Renal cortex interstitium (tissue), 11 donors: Measurements from ENCODE around the gene ELMO3. TPM values are rescaled to one million over a fixed set of nuclear protein-coding genes. Genes with fewer than 3 reads are reported as not detected.

Experiments used
- DNase-seq, 11 donors: peaks; one replicate each; pipeline ENCODE4 v3.0.0-alpha.2; 2013; ENCODE audit warnings: low read depth in 9 of 11, low spot score in 4 of 11; ENCODE audit errors: extremely low read depth in 1 of 11
- polyA plus RNA-seq, 3 donors: library from polyadenylated mRNA; unstranded; fragments of 120-200 nt; gene quantifications; one replicate each; pipeline ENCODE4 v1.2.1, GENCODE V29; 2013; ENCODE audit not compliant: insufficient read length in 3 of 3

Gene ELMO3
- polyA plus RNA-seq, 3 donors, result 3.6 to 6.5 (median 5.6) TPM

GRCh38 chr16:67161595-67162058, 37.3 kb upstream of the ELMO3 start:
- DNase-seq, result no peak

GRCh38 chr16:67162506-67163163, 36.3 kb upstream of the ELMO3 start:
- DNase-seq, result no peak

- DNase-seq, result no peak
Observed at GRCh38 chr16:67163164-67163998, 35.5 kb upstream of the ELMO3 start.

- no peak for DNase-seq
Observed at GRCh38 chr16:67163999-67164558, 34.9 kb upstream of the ELMO3 start.

GRCh38 chr16:67164599-67165061, 34.3 kb upstream of the ELMO3 start, which contains the start of gene HSF4:
TSS of gene HSF4 (plus strand) at chr16:67164745. CDS start at chr16:67164812, 67 bp downstream.
- no peak for DNase-seq

- DNase-seq, result no peak
Observed at GRCh38 chr16:67165121-67166078, 33.5 kb upstream of the ELMO3 start.

- no peak for DNase-seq
Observed at GRCh38 chr16:67166110-67166547, 32.8 kb upstream of the ELMO3 start.

GRCh38 chr16:67166598-67167168, 32.2 kb upstream of the ELMO3 start:
- no peak for DNase-seq

GRCh38 chr16:67167588-67167987, 31.3 kb upstream of the ELMO3 start:
- DNase-seq, result no peak

- no peak for DNase-seq
Observed at GRCh38 chr16:67169011-67169451, 29.9 kb upstream of the ELMO3 start.

- DNase-seq, result no peak
Observed at GRCh38 chr16:67169642-67170167, 29.2 kb upstream of the ELMO3 start.

GRCh38 chr16:67170168-67170948, 28.6 kb upstream of the ELMO3 start, which contains the start of gene NOL3:
TSS of gene NOL3 (plus strand) at chr16:67170538.
- no peak for DNase-seq

GRCh38 chr16:67170949-67171649, 27.8 kb upstream of the ELMO3 start:
- no peak for DNase-seq

GRCh38 chr16:67173323-67173722, 25.6 kb upstream of the ELMO3 start:
- no peak for DNase-seq

- DNase-seq, result no peak
Observed at GRCh38 chr16:67173808-67174705, 24.9 kb upstream of the ELMO3 start.
